ENCODE results near the gene ANO3. TPM values are rescaled to one million over a fixed set of nuclear protein-coding genes. Genes with fewer than 3 reads are reported as not detected.

ANO3 gene
- total RNA-seq, 1 donor from 2014 or later = not detected

DNA sequence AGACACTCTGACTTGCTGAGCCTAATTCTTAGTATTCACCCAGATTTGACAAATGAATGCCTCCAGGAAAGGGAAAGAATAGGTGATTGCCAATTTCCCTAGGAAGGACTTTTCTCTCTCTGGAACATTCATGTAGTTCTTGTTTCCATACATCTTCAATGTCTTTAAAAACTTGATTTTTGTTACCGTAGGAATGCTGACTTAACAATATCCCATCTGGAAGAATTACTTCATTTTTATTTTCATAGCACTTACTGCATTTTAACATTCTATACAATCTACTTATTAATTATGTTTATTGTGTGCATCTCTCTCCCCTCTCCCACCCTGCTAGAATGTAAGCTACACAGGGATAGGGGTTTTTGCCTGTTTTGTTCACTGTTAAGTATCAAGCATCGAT lies 323.4 kb downstream of the ANO3 start:
- no peak overlapping the region for H3K4me3 ChIP-seq (ENCODE audit: low read depth, low read length)
- no peak for DNase-seq (ENCODE audit: low read depth)
- TF ChIP-seq, protein P1, sequence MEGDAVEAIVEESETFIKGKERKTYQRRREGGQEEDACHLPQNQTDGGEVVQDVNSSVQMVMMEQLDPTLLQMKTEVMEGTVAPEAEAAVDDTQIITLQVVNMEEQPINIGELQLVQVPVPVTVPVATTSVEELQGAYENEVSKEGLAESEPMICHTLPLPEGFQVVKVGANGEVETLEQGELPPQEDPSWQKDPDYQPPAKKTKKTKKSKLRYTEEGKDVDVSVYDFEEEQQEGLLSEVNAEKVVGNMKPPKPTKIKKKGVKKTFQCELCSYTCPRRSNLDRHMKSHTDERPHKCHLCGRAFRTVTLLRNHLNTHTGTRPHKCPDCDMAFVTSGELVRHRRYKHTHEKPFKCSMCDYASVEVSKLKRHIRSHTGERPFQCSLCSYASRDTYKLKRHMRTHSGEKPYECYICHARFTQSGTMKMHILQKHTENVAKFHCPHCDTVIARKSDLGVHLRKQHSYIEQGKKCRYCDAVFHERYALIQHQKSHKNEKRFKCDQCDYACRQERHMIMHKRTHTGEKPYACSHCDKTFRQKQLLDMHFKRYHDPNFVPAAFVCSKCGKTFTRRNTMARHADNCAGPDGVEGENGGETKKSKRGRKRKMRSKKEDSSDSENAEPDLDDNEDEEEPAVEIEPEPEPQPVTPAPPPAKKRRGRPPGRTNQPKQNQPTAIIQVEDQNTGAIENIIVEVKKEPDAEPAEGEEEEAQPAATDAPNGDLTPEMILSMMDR (conservative IDR thresholded peaks at IDR 0.05; ENCODE audit: low read depth, low read length) = no peak

DNA sequence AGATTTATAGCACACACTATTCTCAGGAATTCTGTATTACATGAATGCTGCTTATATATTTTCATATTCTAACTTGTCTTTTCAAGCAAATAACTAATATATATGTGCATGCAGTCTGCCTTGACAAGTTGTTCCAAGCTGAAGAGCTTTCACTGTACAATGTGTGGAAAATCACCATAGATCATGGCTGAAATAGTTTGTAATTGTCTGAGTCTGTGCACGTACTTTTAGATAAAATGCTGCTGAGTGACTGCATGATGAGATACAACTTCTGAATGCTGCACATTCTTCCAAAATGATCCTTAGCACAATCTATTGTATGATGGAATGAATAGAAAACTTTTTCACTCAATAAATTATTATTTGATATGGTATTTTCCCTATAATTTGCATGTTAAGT lies 331.0 kb downstream of the ANO3 start:
- DNase-seq (ENCODE audit: low read depth) = no peak
- TF ChIP-seq, protein P1 (conservative IDR thresholded peaks at IDR 0.05; ENCODE audit: low read depth, low read length) = no peak
- no peak overlapping the region for H3K4me3 ChIP-seq (ENCODE audit: low read depth, low read length)

DNA sequence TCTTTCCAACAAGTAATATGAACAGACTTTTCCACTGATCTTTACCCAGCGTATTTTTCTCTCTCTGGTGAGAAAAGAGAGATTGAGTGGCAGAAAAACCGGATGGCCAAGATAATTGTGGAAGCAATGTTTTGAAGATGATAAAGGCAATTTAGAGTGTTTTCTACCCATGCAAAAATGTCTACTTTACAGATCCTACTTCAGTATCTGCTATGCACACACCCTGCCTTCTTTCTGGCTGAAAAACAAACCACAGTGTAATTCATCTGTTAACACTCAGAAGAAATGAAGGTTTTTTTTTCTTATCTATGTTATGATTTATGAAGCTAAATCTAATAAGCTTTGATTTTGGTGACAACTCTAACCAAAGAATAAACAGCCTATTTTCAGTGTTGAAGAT lies 333.1 kb downstream of the ANO3 start:
- no peak for DNase-seq (ENCODE audit: low read depth)
- TF ChIP-seq, protein P1 (conservative IDR thresholded peaks at IDR 0.05; ENCODE audit: low read depth, low read length) = no peak
- no peak overlapping the region for H3K4me3 ChIP-seq (ENCODE audit: low read depth, low read length)

DNA sequence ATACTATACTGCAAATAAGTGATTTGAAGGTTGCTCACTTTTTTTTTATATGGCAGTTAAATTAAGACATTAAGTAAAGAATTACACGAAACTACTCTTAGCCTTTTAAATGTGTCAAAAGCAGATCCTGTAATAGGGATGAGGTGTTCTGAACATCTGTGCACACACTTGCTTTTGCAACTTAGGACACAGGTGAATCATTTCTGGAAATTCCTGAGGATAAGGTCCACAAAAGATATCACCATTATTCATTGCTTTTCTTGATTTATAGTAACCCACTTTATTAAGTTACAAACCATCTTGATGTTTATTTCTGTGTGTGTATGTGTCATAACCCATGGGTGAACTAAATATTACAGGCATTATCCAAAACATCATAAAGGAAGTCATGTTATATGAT lies 334.0 kb downstream of the ANO3 start:
- TF ChIP-seq, protein P1 (conservative IDR thresholded peaks at IDR 0.05; ENCODE audit: low read depth, low read length) = no peak
- no peak overlapping the region for H3K4me3 ChIP-seq (ENCODE audit: low read depth, low read length)
- no peak for DNase-seq (ENCODE audit: low read depth)

DNA sequence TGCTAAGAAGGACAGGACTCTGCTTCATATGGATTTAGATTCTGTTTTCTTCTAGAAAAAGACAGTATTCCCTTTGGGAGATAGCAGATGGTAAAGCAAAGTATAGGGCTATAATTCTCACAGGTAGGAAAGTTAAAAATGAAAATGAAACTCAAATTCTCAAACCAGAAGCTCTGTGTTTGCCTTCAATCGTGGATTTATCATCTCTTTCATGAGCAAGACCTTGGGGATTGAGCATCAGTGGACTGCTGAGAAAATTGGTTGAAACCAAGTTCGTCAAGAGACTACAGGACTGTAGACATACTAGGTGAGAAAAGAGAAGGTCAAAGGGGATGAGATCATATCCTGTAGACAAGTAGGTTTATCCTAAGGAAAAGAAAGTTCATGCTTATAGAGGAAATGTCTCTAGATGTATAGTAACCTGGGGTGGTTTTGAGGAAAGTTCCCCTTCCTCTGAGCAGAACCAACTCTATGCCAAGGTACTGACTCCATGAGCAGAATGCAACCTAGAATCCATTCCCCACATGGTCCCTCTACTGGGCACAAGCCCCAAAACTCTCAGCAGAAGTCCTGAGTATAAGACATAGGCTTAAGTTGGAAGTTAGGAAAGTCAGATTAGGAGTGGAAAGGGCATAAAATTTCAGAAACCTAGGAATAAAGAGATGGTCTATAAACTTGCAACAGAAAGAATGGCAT lies 343.5 kb downstream of the ANO3 start:
- no peak overlapping the region for H3K4me3 ChIP-seq (ENCODE audit: low read depth, low read length)
- DNase-seq (ENCODE audit: low read depth) = no peak
- TF ChIP-seq, protein P1 (conservative IDR thresholded peaks at IDR 0.05; ENCODE audit: low read depth, low read length) = no peak

DNA sequence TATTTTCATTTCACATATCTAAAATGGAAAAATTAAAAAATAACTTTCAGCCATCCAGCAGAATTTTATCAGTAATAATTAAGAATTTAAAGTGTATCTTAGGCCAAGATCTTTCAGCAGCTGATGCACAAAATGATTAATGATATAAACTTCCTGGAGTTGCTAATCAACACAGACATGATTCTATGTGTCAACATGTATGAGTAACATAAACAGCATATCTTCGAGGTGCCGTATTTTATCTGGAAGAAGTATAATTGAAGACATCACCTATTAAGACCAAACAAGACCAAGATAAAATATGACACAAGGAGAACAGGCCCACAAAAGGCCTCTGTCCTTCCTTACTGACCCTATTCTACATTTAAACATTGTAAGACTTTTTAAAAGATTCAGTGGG lies 344.7 kb downstream of the ANO3 start:
- no peak overlapping the region for H3K4me3 ChIP-seq (ENCODE audit: low read depth, low read length)
- TF ChIP-seq, protein P1 (conservative IDR thresholded peaks at IDR 0.05; ENCODE audit: low read depth, low read length) = no peak
- no peak for DNase-seq (ENCODE audit: low read depth)

DNA sequence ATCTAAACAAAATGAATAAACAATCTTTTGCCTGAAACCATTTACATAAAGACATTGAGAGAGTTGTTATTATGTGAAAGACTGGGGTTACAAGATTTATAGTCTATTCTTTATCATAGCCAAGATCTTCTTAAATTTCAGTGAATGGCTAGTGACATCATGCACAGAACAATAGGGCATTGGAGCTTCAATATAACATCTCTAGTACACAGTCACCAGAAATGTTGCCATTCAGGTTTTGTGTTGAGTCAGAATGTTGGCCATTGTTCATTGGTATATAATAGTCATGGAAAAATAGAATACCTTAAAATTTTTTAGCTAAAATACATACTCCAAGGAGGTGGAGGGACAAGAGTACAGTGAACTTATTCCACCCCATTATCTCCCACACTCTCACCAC lies 345.6 kb downstream of the ANO3 start:
- no peak overlapping the region for H3K4me3 ChIP-seq (ENCODE audit: low read depth, low read length)
- no peak for DNase-seq (ENCODE audit: low read depth)
- TF ChIP-seq, protein P1 (conservative IDR thresholded peaks at IDR 0.05; ENCODE audit: low read depth, low read length) = no peak
